ENCODE results near the gene PRLR. TPM values are rescaled to one million over a fixed set of nuclear protein-coding genes. Genes with fewer than 3 reads are reported as not detected.

PRLR gene
- total and polyA plus RNA-seq, 2 experiments from 2014 or later, result 0.31 to 2.2 TPM

DNA sequence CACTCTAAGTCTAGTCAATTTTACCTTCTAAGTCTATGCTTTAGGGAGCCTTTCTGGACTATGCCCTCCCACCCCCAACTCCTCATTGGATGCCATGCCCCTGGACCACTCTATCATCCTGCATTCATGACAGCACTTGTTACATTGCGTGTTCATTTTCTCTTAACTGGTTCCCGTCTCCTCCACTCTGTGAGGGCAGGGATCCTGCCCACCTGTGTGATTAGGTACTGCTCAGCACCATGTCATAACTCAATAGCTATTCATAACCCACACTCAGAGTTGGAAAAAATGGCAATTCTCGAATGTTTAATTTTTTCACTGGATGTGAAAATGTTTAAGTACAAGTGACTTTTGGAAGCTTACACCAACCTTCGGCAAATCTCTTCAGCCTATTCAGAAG is 88.5 kb downstream of the PRLR start (continued):
- TF ChIP-seq, protein P1, sequence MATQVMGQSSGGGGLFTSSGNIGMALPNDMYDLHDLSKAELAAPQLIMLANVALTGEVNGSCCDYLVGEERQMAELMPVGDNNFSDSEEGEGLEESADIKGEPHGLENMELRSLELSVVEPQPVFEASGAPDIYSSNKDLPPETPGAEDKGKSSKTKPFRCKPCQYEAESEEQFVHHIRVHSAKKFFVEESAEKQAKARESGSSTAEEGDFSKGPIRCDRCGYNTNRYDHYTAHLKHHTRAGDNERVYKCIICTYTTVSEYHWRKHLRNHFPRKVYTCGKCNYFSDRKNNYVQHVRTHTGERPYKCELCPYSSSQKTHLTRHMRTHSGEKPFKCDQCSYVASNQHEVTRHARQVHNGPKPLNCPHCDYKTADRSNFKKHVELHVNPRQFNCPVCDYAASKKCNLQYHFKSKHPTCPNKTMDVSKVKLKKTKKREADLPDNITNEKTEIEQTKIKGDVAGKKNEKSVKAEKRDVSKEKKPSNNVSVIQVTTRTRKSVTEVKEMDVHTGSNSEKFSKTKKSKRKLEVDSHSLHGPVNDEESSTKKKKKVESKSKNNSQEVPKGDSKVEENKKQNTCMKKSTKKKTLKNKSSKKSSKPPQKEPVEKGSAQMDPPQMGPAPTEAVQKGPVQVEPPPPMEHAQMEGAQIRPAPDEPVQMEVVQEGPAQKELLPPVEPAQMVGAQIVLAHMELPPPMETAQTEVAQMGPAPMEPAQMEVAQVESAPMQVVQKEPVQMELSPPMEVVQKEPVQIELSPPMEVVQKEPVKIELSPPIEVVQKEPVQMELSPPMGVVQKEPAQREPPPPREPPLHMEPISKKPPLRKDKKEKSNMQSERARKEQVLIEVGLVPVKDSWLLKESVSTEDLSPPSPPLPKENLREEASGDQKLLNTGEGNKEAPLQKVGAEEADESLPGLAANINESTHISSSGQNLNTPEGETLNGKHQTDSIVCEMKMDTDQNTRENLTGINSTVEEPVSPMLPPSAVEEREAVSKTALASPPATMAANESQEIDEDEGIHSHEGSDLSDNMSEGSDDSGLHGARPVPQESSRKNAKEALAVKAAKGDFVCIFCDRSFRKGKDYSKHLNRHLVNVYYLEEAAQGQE (IDR thresholded peaks at IDR 0.05; ENCODE audit: unreplicated experiment), result no peak
- TF ChIP-seq, protein P2, sequence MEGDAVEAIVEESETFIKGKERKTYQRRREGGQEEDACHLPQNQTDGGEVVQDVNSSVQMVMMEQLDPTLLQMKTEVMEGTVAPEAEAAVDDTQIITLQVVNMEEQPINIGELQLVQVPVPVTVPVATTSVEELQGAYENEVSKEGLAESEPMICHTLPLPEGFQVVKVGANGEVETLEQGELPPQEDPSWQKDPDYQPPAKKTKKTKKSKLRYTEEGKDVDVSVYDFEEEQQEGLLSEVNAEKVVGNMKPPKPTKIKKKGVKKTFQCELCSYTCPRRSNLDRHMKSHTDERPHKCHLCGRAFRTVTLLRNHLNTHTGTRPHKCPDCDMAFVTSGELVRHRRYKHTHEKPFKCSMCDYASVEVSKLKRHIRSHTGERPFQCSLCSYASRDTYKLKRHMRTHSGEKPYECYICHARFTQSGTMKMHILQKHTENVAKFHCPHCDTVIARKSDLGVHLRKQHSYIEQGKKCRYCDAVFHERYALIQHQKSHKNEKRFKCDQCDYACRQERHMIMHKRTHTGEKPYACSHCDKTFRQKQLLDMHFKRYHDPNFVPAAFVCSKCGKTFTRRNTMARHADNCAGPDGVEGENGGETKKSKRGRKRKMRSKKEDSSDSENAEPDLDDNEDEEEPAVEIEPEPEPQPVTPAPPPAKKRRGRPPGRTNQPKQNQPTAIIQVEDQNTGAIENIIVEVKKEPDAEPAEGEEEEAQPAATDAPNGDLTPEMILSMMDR (conservative IDR thresholded peaks at IDR 0.05; ENCODE audit: low read depth in 2 of 2), result no peak
- TF ChIP-seq, protein P3, sequence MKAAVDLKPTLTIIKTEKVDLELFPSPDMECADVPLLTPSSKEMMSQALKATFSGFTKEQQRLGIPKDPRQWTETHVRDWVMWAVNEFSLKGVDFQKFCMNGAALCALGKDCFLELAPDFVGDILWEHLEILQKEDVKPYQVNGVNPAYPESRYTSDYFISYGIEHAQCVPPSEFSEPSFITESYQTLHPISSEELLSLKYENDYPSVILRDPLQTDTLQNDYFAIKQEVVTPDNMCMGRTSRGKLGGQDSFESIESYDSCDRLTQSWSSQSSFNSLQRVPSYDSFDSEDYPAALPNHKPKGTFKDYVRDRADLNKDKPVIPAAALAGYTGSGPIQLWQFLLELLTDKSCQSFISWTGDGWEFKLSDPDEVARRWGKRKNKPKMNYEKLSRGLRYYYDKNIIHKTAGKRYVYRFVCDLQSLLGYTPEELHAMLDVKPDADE (IDR thresholded peaks at IDR 0.05), result no peak

DNA sequence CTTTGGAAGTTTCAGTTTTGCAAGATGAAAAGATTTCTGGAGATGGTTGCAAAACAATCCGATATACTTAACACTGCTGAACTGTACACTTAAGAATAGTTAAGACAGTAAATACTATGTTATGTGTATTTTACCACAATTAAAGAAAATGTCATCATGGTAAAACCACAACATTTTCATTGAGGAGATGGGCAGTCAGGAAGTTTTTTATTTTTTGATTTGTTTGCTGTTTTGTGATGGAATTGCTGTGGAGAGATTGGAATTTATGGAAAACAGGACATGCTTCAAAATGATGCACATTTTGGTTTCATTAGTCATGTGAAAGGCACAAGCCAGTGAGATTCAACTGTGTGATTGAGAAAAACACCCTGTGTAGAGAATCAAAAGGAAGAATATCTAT is 92.1 kb downstream of the PRLR start:
- Histone ChIP-seq H3K9me2 (ENCODE audit: insufficient read depth) (peaks cover 7% of the 10 kb centered on the region), H3K36me3 (ENCODE audit: insufficient read depth) (no peaks in the 10 kb centered on the region), H3K79me2 (replicated peaks; ENCODE audit: insufficient read depth) (no peaks in the 10 kb centered on the region), H4K20me1 (replicated peaks; ENCODE audit: insufficient read depth) (no peaks in the 10 kb centered on the region; the same call in 1 of the 2 replicates), H3K27ac (ENCODE audit: low read depth) (no peak overlapping the region), H2AFZ (no peak overlapping the region), H3K27me3 (ENCODE audit: insufficient read depth) (no peaks in the 10 kb centered on the region), H3K4me1 (ENCODE audit: insufficient read depth) (no peaks in the 10 kb centered on the region), H3F3A (replicated peaks; ENCODE audit: low read depth) (no peaks in the 10 kb centered on the region), H3K4me3 (no peak overlapping the region), H3K4me2 (no peak overlapping the region)
- Mint-ChIP-seq H3K9me3 (no peaks in the 10 kb centered on the region), H3K4me3 (no peak overlapping the region), H3K27ac (no peak overlapping the region), H3K36me3 (ENCODE audit: low read depth) (no peaks in the 10 kb centered on the region), H3K27me3 (ENCODE audit: insufficient read depth, low read depth, poor library complexity) (peaks cover 2% of the 10 kb centered on the region), H3K4me1 (no peaks in the 10 kb centered on the region; the same call in 2 of the 3 replicates)
- no peak for TF ChIP-seq POLR2AphosphoS5 (IDR thresholded peaks at IDR 0.05; ENCODE audit: low read depth)
- no peak for TF ChIP-seq CREB1 (CRISPR knock-in tag; IDR thresholded peaks at IDR 0.05; ENCODE audit: low read depth)
- TF ChIP-seq, protein P4, sequence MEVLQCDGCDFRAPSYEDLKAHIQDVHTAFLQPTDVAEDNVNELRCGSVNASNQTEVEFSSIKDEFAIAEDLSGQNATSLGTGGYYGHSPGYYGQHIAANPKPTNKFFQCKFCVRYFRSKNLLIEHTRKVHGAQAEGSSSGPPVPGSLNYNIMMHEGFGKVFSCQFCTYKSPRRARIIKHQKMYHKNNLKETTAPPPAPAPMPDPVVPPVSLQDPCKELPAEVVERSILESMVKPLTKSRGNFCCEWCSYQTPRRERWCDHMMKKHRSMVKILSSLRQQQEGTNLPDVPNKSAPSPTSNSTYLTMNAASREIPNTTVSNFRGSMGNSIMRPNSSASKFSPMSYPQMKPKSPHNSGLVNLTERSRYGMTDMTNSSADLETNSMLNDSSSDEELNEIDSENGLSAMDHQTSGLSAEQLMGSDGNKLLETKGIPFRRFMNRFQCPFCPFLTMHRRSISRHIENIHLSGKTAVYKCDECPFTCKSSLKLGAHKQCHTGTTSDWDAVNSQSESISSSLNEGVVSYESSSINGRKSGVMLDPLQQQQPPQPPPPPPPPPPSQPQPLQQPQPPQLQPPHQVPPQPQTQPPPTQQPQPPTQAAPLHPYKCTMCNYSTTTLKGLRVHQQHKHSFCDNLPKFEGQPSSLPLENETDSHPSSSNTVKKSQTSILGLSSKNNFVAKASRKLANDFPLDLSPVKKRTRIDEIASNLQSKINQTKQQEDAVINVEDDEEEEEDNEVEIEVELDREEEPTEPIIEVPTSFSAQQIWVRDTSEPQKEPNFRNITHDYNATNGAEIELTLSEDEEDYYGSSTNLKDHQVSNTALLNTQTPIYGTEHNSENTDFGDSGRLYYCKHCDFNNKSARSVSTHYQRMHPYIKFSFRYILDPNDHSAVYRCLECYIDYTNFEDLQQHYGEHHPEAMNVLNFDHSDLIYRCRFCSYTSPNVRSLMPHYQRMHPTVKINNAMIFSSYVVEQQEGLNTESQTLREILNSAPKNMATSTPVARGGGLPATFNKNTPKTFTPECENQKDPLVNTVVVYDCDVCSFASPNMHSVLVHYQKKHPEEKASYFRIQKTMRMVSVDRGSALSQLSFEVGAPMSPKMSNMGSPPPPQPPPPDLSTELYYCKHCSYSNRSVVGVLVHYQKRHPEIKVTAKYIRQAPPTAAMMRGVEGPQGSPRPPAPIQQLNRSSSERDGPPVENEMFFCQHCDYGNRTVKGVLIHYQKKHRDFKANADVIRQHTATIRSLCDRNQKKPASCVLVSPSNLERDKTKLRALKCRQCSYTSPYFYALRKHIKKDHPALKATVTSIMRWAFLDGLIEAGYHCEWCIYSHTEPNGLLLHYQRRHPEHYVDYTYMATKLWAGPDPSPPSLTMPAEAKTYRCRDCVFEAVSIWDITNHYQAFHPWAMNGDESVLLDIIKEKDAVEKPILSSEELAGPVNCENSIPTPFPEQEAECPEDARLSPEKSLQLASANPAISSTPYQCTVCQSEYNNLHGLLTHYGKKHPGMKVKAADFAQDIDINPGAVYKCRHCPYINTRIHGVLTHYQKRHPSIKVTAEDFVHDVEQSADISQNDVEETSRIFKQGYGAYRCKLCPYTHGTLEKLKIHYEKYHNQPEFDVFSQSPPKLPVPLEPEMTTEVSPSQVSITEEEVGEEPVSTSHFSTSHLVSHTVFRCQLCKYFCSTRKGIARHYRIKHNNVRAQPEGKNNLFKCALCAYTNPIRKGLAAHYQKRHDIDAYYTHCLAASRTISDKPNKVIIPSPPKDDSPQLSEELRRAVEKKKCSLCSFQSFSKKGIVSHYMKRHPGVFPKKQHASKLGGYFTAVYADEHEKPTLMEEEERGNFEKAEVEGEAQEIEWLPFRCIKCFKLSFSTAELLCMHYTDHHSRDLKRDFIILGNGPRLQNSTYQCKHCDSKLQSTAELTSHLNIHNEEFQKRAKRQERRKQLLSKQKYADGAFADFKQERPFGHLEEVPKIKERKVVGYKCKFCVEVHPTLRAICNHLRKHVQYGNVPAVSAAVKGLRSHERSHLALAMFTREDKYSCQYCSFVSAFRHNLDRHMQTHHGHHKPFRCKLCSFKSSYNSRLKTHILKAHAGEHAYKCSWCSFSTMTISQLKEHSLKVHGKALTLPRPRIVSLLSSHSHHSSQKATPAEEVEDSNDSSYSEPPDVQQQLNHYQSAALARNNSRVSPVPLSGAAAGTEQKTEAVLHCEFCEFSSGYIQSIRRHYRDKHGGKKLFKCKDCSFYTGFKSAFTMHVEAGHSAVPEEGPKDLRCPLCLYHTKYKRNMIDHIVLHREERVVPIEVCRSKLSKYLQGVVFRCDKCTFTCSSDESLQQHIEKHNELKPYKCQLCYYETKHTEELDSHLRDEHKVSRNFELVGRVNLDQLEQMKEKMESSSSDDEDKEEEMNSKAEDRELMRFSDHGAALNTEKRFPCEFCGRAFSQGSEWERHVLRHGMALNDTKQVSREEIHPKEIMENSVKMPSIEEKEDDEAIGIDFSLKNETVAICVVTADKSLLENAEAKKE (CRISPR knock-in tag; IDR thresholded peaks at IDR 0.05), result no peak
- TF ChIP-seq EZH2 (IDR thresholded peaks at IDR 0.05; ENCODE audit: low read depth, unreplicated experiment), result no peak
- no peak for TF ChIP-seq ZNF114 (CRISPR knock-in tag; IDR thresholded peaks at IDR 0.05)
- DNase-seq (ENCODE audit: low spot score) (no peak), ATAC-seq (no peak)
